ENCODE measurements around the gene RGS7BP. TPM values are rescaled to one million over a fixed set of nuclear protein-coding genes. Genes with fewer than 3 reads are reported as not detected.

RGS7BP gene
- total and polyA plus RNA-seq, 10 of the 15 experiments (the other 5 are each of a cell fraction or from before 2014, with no cell fraction given): not detected

GRCh38 chr5:64514612-64515011 is 8.8 kb downstream of the RGS7BP start (continued):
- TF ChIP-seq BCLAF1 (IDR thresholded peaks at IDR 0.05) (no peak), SRF (IDR thresholded peaks at IDR 0.05; ENCODE audit: low read depth in 2 of 2, low read length in 2 of 2) (no peak), EP300 (IDR thresholded peaks at IDR 0.05; ENCODE audit: borderline replicate concordance in 1 of 2, control insufficient read depth in 1 of 2, low read depth in 2 of 2, low read length in 2 of 2) (no peak), IRF4 (IDR thresholded peaks at IDR 0.05; ENCODE audit: low read depth, low read length) (no peak), FOS (IDR thresholded peaks at IDR 0.05; ENCODE audit: borderline replicate concordance, extremely low read depth, insufficient read length) (no peak), NR2F1 (conservative IDR thresholded peaks at IDR 0.05) (no peak), JUNB (IDR thresholded peaks at IDR 0.05) (no peak), ATF7 (IDR thresholded peaks at IDR 0.05; ENCODE audit: low read depth) (no peak)

GRCh38 chr5:64516216-64516615 is 10.4 kb downstream of the RGS7BP start:
- ChIA-PET CTCF (no interaction called here), SMC1A (ENCODE audit: uncharacterized antibody, unreplicated experiment) (no interaction called here), RAD21 (ENCODE audit: unreplicated experiment) (no interaction called here), POLR2A (interaction anchor here (0.7 kb wide), 1 partner anchor 112 kb away, joined by 3 read pairs; no protein-coding TSS in a partner anchor)
- H2AFZ ChIP-seq (ENCODE audit: control insufficient read depth, low read depth, low read length): no peak overlapping the region
- H4K20me1 ChIP-seq (ENCODE audit: control insufficient read depth, insufficient read depth): no peaks in the 10 kb centered on the region
- no peak overlapping the region for H3K4me3 ChIP-seq
- 1% methylated on average over 4 of the region's 4 CpGs for WGBS (ENCODE audit: insufficient coverage, insufficient replicate concordance, low lambda C conversion rate, missing lambda C conversion rate)
- DNase-seq (ENCODE audit: low read depth, low spot score) (no peak), ATAC-seq (no peak), FAIRE-seq (no peak)
- no peak overlapping the region for H3K27ac ChIP-seq (ENCODE audit: control insufficient read depth, insufficient read depth)
- intact Hi-C loops (cut with micrococcal nuclease; ENCODE audit: unreplicated experiment): no loop called here
- H3K4me1 ChIP-seq (ENCODE audit: control insufficient read depth, insufficient read depth, low read length): no peaks in the 10 kb centered on the region
- H3K9ac ChIP-seq (ENCODE audit: control insufficient read depth, insufficient read depth, low read length): no peak overlapping the region
- no TSS peak for BruUV-seq (replicated peaks)
- in situ Hi-C loops (cut with MboI): no loop called here
- H3K79me2 ChIP-seq (ENCODE audit: control insufficient read depth, insufficient read depth, low read length): no peaks in the 10 kb centered on the region
- no peaks in the 10 kb centered on the region for H3K36me3 ChIP-seq (ENCODE audit: control insufficient read depth in 2 of 2, insufficient read depth in 2 of 2, low read length in 1 of 2)
- H3K4me2 ChIP-seq (ENCODE audit: control insufficient read depth, insufficient read depth): no peak overlapping the region
- no peaks in the 10 kb centered on the region for H3K27me3 ChIP-seq (replicated peaks in 1 of 2; ENCODE audit: control insufficient read depth in 2 of 2, insufficient read depth in 2 of 2, low read length in 1 of 2)
- no peaks in the 10 kb centered on the region for H3K9me3 ChIP-seq (replicated peaks; ENCODE audit: control insufficient read depth, insufficient read depth, low read length)
- TF ChIP-seq KAT2A (conservative IDR thresholded peaks at IDR 0.05; ENCODE audit: control insufficient read depth, low read depth, low read length): no peak
- TF ChIP-seq RUNX3 (IDR thresholded peaks at IDR 0.05; ENCODE audit: low read length): no peak
- TF ChIP-seq MYB (IDR thresholded peaks at IDR 0.05; ENCODE audit: borderline replicate concordance, low read depth, low read length): no peak
- TF ChIP-seq, protein P1, sequence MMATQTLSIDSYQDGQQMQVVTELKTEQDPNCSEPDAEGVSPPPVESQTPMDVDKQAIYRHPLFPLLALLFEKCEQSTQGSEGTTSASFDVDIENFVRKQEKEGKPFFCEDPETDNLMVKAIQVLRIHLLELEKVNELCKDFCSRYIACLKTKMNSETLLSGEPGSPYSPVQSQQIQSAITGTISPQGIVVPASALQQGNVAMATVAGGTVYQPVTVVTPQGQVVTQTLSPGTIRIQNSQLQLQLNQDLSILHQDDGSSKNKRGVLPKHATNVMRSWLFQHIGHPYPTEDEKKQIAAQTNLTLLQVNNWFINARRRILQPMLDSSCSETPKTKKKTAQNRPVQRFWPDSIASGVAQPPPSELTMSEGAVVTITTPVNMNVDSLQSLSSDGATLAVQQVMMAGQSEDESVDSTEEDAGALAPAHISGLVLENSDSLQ (IDR thresholded peaks at IDR 0.05): no peak
- no peak for TF ChIP-seq ETV6 (conservative IDR thresholded peaks at IDR 0.05 in 1 of 2, IDR thresholded peaks at IDR 0.05 in 1 of 2; ENCODE audit: borderline replicate concordance in 1 of 2, low read depth in 1 of 2)
- no peak for TF ChIP-seq CEBPB (IDR thresholded peaks at IDR 0.05; ENCODE audit: borderline replicate concordance in 1 of 2, low read depth in 2 of 2, low read length in 2 of 2)
- TF ChIP-seq, protein P2, sequence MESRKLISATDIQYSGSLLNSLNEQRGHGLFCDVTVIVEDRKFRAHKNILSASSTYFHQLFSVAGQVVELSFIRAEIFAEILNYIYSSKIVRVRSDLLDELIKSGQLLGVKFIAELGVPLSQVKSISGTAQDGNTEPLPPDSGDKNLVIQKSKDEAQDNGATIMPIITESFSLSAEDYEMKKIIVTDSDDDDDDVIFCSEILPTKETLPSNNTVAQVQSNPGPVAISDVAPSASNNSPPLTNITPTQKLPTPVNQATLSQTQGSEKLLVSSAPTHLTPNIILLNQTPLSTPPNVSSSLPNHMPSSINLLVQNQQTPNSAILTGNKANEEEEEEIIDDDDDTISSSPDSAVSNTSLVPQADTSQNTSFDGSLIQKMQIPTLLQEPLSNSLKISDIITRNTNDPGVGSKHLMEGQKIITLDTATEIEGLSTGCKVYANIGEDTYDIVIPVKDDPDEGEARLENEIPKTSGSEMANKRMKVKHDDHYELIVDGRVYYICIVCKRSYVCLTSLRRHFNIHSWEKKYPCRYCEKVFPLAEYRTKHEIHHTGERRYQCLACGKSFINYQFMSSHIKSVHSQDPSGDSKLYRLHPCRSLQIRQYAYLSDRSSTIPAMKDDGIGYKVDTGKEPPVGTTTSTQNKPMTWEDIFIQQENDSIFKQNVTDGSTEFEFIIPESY (IDR thresholded peaks at IDR 0.05): no peak
- TF ChIP-seq EZH2 (IDR thresholded peaks at IDR 0.05; ENCODE audit: borderline replicate concordance, control insufficient read depth, low read depth, low read length): no peak
- TF ChIP-seq CREB1 (IDR thresholded peaks at IDR 0.05; ENCODE audit: low read depth): no peak
